Activated T-helper 1 cell treated with anti-CD3 and anti-CD28 coated beads, Interleukin-12 subunit alpha, Interleukin-12 subunit beta, Interleukin-2, Interleukin-4 antibody, amounts not matched to agents 30 ng/mL and 10 ng/mL and 1 ng/mL, durations not matched to agents 14 hours and 24 hours and 36 hours (primary cell): ENCODE data around the gene IRF2BPL. TPM values are rescaled to one million over a fixed set of nuclear protein-coding genes. Genes with fewer than 3 reads are reported as not detected.
"Not testable (repeated sequence)": the region's sequence is repeated elsewhere in the genome, so short reads cannot be mapped to it uniquely, and the experiment has no call there.

Source experiments
- DNase-seq: peaks from one replicate; pipeline ENCODE4 v3.0.0; 2021; ENCODE audit warnings: low spot score
- H3K27ac Mint-ChIP-seq: one replicate; pipeline ENCODE4 v1.8.0; 2021; ENCODE audit warnings: mild to moderate bottlenecking, mixed read lengths
- H3K27me3 Mint-ChIP-seq: one replicate; pipeline ENCODE4 v1.8.0; 2022; ENCODE audit warnings: mild to moderate bottlenecking, moderate library complexity, mixed read lengths; ENCODE audit not compliant: insufficient read depth
- H3K36me3 Mint-ChIP-seq: one replicate; pipeline ENCODE4 v1.8.0; 2021; ENCODE audit warnings: low read depth, mixed read lengths
- H3K4me1 Mint-ChIP-seq: one replicate; pipeline ENCODE4 v1.8.0; 2021; ENCODE audit warnings: low read depth, mixed read lengths
- H3K4me3 Mint-ChIP-seq: one replicate; pipeline ENCODE4 v1.8.0; 2021; ENCODE audit warnings: mild to moderate bottlenecking, moderate library complexity, mixed read lengths
- H3K9me3 Mint-ChIP-seq: one replicate; pipeline ENCODE4 v1.8.0; 2021; ENCODE audit warnings: mixed read lengths
- intact Hi-C: fragments of 100-400 bp; cut with micrococcal nuclease; formaldehyde crosslinking; loops from one replicate; pipeline ENCODE4 v1.15.1; 2024
- total RNA-seq: library from RNA; stranded (reverse); gene quantifications from 2 replicates; pipeline ENCODE4 v1.2.3, GENCODE V29; 2022

IRF2BPL gene
- total RNA-seq, 1 donor from 2014 or later = 26.5 TPM

DNA sequence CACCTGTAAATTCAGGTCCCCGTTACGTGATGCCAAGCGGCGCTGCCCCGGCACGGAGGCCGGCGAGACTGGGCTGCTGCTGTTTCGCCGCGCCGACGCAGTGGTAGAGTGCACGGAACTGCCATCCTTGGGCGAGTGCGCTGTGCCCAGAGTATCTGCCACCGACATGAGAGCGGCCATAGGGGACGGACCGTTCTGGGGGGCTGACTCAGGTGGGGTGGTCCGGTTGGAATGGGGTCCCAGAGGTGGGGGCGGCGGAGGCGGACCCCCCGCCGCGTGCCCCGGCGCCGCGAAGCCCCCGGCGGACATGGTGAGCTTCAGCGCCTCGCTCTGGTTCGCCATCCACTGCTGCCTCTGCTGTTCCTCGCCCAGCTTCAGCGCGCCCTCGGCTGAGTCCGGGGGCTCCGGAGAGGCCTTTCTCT lies 2.8 kb downstream of the IRF2BPL start:
- Mint-ChIP-seq H3K27me3 (no peaks in the 10 kb centered on the region), H3K27ac (no peak overlapping the region), H3K4me1 (peaks cover 55% of the 10 kb centered on the region), H3K4me3 (peak overlapping the region; percentile 72), H3K9me3 (no peaks in the 10 kb centered on the region), H3K36me3 (peaks cover 11% of the 10 kb centered on the region)
- intact Hi-C loops = no loop called here
- DNase-seq = no peak

DNA sequence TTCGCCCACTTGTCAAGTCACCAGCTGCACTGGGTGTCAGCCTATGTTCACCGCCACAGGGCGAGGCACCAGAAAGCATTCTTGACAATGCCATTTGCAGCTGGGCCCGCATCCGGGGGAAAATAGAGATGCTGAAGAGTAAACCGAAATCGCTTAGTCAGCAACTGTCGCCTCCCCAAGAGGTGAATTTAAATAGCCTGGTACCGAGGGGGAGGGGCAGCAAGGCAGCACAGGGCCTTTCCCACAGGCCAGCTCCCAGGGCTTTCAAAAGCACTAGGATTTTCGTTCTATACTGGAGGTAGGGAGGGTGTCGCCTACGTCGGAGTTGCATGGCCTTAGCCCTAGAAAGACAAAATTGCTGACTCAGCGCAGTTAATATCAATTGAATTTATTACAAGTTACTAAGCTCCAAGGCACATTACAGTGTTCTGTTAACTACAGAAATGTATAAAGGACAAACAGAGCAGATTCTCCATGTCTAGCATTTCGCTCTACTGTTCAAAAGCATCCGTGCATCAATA lies 4.3 kb downstream of the IRF2BPL start:
- peak overlapping the region; percentile 76 for H3K4me3 Mint-ChIP-seq
- H3K4me1 Mint-ChIP-seq = peaks cover 48% of the 10 kb centered on the region
- intact Hi-C loops = loop anchor here (1.0 kb wide), 4 partner anchors 46 to 111 kb away; no protein-coding TSS in a partner anchor
- DNase-seq = peak; percentile 74
- peaks cover 10% of the 10 kb centered on the region for H3K36me3 Mint-ChIP-seq
- peak overlapping the region; percentile 75 for H3K27ac Mint-ChIP-seq
- no peaks in the 10 kb centered on the region for H3K27me3 Mint-ChIP-seq
- no peaks in the 10 kb centered on the region for H3K9me3 Mint-ChIP-seq

DNA sequence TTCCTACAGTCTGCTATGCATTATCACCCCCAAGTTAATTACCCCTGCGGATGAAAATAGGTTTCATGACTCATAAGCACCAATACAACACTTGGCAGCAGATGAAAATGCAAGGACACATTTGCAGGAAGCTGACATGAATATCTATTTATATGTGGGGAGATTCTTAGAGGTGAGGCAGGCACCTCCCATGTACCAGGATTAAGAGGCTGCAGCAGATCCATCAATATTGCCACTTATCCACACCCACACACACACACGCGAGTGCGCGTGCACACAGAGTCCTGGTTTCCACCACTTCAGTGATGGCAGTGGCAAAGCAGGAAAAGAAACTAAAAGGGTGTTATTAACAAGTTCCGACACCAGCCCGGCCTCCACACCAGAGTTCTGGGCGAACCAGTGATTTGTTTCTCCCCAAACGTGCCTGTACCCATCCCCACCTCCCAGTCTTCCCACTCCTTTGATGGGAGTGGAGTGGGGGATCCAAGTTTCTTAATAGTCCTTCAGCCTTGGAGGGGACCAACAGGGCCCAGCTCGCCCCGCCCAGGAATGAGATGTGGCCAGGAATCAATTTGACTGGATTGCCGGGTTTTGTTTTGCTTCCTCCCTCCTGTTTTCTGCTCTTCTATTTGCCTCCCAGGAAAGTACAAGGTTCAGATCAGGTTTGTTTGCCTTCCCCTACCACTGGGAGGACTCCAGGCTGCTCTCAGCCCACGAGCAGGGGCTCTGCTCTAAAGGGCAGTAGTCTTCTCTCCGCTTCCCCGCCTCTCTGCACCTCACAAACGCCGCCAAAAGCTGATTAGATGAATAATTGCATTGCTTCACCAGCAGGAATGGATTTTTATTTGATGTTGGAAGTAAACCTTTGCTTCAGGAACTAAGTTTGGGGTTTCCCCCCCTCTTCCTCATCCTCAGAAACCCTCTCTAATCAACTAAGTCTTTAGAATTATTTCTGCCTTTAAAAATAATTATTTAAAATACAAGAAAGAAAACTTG lies 5.2 kb downstream of the IRF2BPL start:
- H3K36me3 Mint-ChIP-seq = peaks cover 6% of the 10 kb centered on the region
- peak overlapping the region; percentile 3 for H3K4me3 Mint-ChIP-seq
- peaks cover 41% of the 10 kb centered on the region for H3K4me1 Mint-ChIP-seq
- H3K9me3 Mint-ChIP-seq = no peaks in the 10 kb centered on the region
- H3K27me3 Mint-ChIP-seq = no peaks in the 10 kb centered on the region
- intact Hi-C loops = loop anchor here (1.0 kb wide), 1 partner anchor 30 kb away; no protein-coding TSS in a partner anchor
- H3K27ac Mint-ChIP-seq = peak overlapping the region; percentile 59
- no peak for DNase-seq

DNA sequence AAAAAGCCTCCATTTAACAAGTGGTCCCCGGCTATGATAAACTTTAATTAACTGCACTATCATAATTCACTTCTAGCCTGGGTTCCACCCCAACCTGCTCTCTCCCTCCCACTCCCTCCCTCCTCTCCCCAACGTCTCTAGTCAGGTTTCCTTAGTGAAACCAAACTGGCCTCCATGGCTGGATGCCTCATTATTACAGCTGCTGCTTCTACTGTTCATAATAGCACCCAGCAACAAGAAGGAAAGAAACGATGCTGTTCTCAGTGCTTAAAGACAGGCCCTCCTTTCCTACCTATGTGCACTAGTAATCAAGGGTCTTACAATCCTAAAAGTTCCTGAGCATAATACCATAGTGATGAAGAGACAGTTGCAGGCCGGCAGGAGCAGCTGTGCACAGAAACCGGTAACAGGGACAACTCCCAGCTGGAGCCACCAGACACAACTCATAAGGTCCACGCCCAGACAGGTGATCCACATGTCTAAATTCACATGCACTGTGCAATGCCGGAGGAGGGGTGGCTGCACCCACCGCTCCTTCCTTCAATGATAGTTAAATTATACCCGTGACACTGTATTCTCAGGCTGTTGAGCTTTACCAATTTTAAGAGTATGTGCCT lies 6.2 kb downstream of the IRF2BPL start:
- H3K4me3 Mint-ChIP-seq = peak overlapping the region; percentile 3
- intact Hi-C loops = no loop called here
- H3K36me3 Mint-ChIP-seq = peaks cover 6% of the 10 kb centered on the region
- no peak for DNase-seq
- peak overlapping the region; percentile 59 for H3K27ac Mint-ChIP-seq
- no peaks in the 10 kb centered on the region for H3K9me3 Mint-ChIP-seq
- H3K27me3 Mint-ChIP-seq = no peaks in the 10 kb centered on the region
- peaks cover 41% of the 10 kb centered on the region for H3K4me1 Mint-ChIP-seq

DNA sequence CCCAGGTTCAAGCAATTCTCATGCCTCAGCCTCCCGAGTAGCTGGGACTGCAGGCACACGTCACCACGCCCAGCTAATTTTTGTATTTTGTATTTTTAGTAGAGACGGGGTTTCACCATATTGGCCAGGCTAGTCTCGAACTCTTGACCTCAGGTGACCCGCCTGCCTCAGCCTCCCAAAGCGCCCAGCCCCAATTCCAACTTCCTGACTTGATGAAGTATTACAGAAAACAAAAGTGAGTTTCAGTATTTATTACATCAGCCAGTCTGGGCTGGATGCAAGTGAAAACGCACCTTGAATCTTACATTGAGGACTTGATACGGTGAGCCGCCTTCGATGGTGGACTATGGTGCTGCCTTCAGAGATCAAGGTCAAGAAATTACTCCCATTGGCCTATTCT lies 7.1 kb downstream of the IRF2BPL start:
- peaks cover 41% of the 10 kb centered on the region for H3K4me1 Mint-ChIP-seq
- H3K27ac Mint-ChIP-seq = peak overlapping the region; percentile 19
- DNase-seq, intact Hi-C loops, H3K4me3 Mint-ChIP-seq, H3K27me3 Mint-ChIP-seq, H3K36me3 Mint-ChIP-seq, H3K9me3 Mint-ChIP-seq: not testable (repeated sequence)

DNA sequence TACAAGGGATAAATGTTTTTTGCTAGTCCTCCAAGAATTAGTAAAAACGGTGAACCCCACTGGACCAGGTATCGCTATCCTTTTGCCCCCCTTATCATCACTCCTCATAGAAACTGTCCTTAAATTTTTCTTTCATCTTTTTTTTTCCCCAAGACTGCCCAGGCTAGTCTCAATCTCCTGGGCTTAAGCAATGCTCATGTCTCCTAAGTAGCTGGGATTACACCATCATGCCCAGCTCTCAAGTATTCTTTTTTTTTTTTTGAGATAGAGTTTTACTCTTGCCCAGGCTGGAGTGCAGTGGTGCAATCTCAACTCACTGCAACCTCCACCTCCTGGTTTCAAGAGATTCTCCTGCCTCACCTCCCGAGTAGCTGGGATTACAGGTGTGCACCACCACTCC lies 9.7 kb downstream of the IRF2BPL start:
- no peaks in the 10 kb centered on the region for H3K9me3 Mint-ChIP-seq
- no peak for DNase-seq
- intact Hi-C loops = no loop called here
- H3K4me3 Mint-ChIP-seq = no peak overlapping the region
- H3K36me3 Mint-ChIP-seq = no peaks in the 10 kb centered on the region
- no peaks in the 10 kb centered on the region for H3K27me3 Mint-ChIP-seq
- peaks cover 26% of the 10 kb centered on the region for H3K4me1 Mint-ChIP-seq
- no peak overlapping the region for H3K27ac Mint-ChIP-seq

DNA sequence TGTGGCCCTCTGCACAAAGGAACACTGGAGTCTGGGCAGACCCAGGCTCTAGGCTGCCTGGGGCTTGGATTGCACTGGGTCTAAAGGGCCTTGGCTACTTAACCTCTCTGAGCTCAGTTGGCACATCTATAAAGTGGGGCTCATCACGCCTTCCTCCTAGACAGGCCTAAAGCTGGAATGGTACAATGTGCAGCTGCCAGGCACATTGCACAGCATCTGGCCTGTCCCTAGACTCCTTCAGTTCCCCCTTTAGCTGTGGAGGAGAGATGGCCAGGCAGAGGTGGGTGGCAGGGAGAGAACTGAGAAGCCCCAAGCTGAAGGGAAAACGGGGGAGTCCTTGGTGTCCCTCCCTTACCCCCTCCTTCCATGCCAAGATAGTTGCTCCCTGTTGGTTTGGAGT lies 10.8 kb downstream of the IRF2BPL start:
- Mint-ChIP-seq H3K36me3 (no peaks in the 10 kb centered on the region), H3K27me3 (peaks cover 4% of the 10 kb centered on the region), H3K9me3 (no peaks in the 10 kb centered on the region), H3K4me3 (no peak overlapping the region), H3K4me1 (peaks cover 14% of the 10 kb centered on the region), H3K27ac (no peak overlapping the region)
- no peak for DNase-seq
- intact Hi-C loops = no loop called here

DNA sequence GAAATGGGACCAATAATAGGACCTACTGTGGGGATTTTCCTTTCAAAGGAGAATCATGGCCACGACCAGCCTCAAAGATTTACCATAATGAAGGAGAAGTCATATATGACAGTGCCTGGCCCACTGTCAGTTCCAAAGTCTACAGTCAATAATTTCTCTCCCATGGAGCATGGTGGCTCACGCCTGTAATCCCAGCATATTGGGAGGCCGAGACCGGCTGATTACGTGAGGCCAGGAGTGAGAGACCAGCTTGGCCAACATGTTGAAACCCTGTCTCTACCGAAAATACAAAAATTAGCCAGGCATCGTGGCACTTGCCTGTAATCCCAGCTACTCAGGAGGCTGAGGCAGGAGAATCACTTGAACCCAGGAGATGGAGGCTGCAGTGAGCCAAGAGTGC lies 13.8 kb downstream of the IRF2BPL start:
- DNase-seq = no peak
- intact Hi-C loops = no loop called here
- H3K4me3 Mint-ChIP-seq = no peak overlapping the region
- H3K27me3 Mint-ChIP-seq = peaks cover 7% of the 10 kb centered on the region
- no peaks in the 10 kb centered on the region for H3K4me1 Mint-ChIP-seq
- H3K9me3 Mint-ChIP-seq = no peaks in the 10 kb centered on the region
- H3K27ac Mint-ChIP-seq = no peak overlapping the region
- no peaks in the 10 kb centered on the region for H3K36me3 Mint-ChIP-seq

DNA sequence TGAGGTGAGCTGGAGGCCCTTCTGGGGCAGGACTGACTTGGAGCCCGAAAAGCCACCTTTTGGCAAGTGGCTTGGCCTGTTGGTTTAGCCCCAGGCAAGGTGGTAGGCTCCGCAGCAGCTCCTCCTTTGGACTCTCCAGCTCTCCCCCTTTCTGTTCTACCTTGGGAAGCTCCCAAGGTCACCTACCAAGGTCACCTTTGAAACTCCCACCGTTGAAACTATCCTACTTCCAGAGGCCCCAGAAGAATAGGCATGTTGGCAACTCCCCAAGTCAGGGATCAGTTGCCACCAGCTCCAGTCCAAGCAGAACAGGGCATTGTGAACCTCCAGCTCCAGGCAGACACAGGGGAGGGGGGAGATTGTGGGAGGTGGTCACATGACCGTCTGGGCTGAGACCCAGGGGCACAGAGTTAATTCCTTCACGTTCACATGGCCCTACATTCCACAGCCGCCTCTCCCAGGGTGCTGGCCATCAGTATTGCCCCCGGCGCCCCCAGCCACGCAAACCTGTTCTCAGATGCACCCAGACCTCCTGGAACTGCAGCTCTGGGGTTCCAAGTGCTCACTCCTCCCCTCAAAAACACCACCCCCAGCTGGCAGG lies 14.4 kb downstream of the IRF2BPL start:
- no peak overlapping the region for H3K4me3 Mint-ChIP-seq
- H3K27me3 Mint-ChIP-seq = peaks cover 7% of the 10 kb centered on the region
- no peak for DNase-seq
- intact Hi-C loops = no loop called here
- no peaks in the 10 kb centered on the region for H3K36me3 Mint-ChIP-seq
- H3K4me1 Mint-ChIP-seq = no peaks in the 10 kb centered on the region
- H3K9me3 Mint-ChIP-seq = no peaks in the 10 kb centered on the region
- no peak overlapping the region for H3K27ac Mint-ChIP-seq

DNA sequence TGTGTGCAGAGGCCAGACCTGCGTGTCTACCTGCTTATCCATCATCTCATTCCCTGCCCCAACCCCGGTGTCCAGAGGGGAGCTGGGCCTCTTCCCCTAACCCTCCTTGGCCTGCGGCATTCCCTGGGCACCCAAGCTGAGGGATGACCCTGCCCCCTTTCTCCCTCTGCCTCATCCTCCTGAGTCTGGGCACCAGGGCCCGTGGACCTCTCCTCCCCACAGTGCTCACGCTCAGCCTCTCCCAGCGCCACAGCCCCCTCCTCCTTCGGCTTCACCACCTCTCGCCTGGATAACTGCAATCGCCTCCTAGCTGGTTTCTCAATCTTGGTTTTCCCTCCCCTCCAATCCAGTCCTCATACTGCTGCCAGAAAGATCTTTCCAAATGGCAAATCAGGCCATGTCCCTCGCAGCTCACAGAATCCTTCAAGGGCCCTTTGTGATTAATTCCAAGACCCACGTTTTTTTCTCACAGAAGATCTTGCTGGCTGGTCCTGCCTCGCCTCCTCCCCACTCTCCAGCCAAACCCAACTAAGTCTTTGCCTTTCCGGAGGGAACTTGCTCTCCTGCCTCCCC lies 16.2 kb downstream of the IRF2BPL start:
- Mint-ChIP-seq H3K36me3 (no peaks in the 10 kb centered on the region), H3K27me3 (peaks cover 8% of the 10 kb centered on the region), H3K27ac (no peak overlapping the region), H3K4me3 (no peak overlapping the region), H3K9me3 (no peaks in the 10 kb centered on the region), H3K4me1 (no peaks in the 10 kb centered on the region)
- intact Hi-C loops = no loop called here
- DNase-seq = no peak

DNA sequence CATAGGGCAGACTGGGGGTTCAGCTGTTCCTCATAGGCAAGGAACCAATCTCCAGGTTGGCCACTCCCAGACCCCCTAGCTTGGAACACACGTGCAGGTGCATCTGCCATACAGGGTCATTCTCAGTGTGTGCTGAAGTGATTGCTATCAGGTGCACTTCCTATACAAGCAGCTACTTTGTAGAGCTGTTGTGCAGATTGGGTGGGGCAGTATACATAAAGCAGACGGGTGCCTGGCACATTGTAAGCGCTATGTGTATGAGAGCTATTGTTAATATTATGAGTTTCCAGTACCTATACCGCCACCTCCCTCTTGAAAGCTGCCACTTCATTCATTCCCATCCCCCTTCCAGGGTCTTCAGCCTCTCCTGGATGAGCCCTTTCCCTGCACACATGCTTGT lies 17.3 kb downstream of the IRF2BPL start:
- H3K36me3 Mint-ChIP-seq = no peaks in the 10 kb centered on the region
- no peak overlapping the region for H3K4me3 Mint-ChIP-seq
- intact Hi-C loops = no loop called here
- DNase-seq = no peak
- H3K27ac Mint-ChIP-seq = no peak overlapping the region
- no peaks in the 10 kb centered on the region for H3K9me3 Mint-ChIP-seq
- H3K27me3 Mint-ChIP-seq = peaks cover 8% of the 10 kb centered on the region
- no peaks in the 10 kb centered on the region for H3K4me1 Mint-ChIP-seq

DNA sequence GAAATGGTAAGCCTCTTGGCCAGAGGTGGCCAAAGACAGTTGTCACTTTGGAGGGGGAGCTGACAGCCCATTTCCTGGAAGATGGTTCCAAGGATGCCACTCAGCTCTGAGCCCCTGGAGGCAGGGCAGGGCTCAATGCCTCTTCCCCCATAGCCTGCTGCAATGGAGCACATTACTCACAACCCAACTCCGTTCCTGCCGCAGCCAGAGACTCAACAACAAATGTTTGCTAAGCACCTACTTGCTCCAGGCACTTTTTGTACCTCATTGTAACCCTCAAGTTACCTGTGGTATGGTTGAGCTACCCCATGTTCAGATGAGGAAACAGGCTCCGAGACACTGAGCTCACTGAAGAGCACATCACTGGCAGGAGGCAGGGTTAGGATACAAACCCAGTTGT lies 19.5 kb downstream of the IRF2BPL start:
- Mint-ChIP-seq H3K27ac (no peak overlapping the region), H3K4me1 (peaks cover 7% of the 10 kb centered on the region), H3K4me3 (no peak overlapping the region), H3K36me3 (no peaks in the 10 kb centered on the region), H3K9me3 (no peaks in the 10 kb centered on the region), H3K27me3 (peaks cover 8% of the 10 kb centered on the region)
- intact Hi-C loops = no loop called here
- no peak for DNase-seq
